Astrocyte (in vitro differentiated cells and primary cell): ENCODE data around the gene SLC24A5. TPM values are rescaled to one million over a fixed set of nuclear protein-coding genes. Genes with fewer than 3 reads are reported as not detected.

Experiments
- DNase-seq: peaks from one replicate; pipeline ENCODE4 v3.0.0-alpha.2; 2010; ENCODE audit warnings: low read depth
- FAIRE-seq: peaks from 2 replicates; lab custom pipeline; 2011; peaks lifted over from hg19 to GRCh38; lab: Jason Lieb, UNC
- H2AFZ ChIP-seq: 2 replicates; pipeline ENCODE4 v1.6.0; 2012; ENCODE audit warnings: low read depth, low read length, inconsistent platforms
- H3K27ac ChIP-seq: 2 replicates; pipeline ENCODE4 v1.5.1; 2011; ENCODE audit warnings: low read depth, low read length, inconsistent platforms
- H3K27me3 ChIP-seq: 2 replicates; pipeline ENCODE4 v1.6.0; 2011; ENCODE audit warnings: low read length, inconsistent platforms; ENCODE audit not compliant: insufficient read depth
- H3K36me3 ChIP-seq: 2 replicates; pipeline ENCODE4 v1.5.1; 2011; ENCODE audit warnings: low read length, inconsistent platforms; ENCODE audit not compliant: insufficient read depth
- H3K4me1 ChIP-seq: 2 replicates; pipeline ENCODE4 v1.5.1; 2011; ENCODE audit warnings: low read length, inconsistent platforms; ENCODE audit not compliant: insufficient read depth
- H3K4me2 ChIP-seq: 2 replicates; pipeline ENCODE4 v1.6.0; 2012; ENCODE audit warnings: low read length, inconsistent platforms
- H3K4me3 ChIP-seq: 2 replicates; pipeline ENCODE4 v1.5.1; 2011; ENCODE audit warnings: low read depth, mild to moderate bottlenecking, low read length, inconsistent platforms; ENCODE audit not compliant: insufficient read depth
- H3K79me2 ChIP-seq: 2 replicates; pipeline ENCODE4 v1.6.0; 2012; ENCODE audit warnings: mild to moderate bottlenecking, low read length, inconsistent platforms; ENCODE audit not compliant: insufficient read depth
- H3K9ac ChIP-seq: 2 replicates; pipeline ENCODE4 v1.6.0; 2012; ENCODE audit warnings: mild to moderate bottlenecking, low read length, inconsistent platforms
- H3K9me3 ChIP-seq: 2 replicates; pipeline ENCODE4 v1.5.1; 2012; ENCODE audit warnings: low read depth, mild to moderate bottlenecking, low read length, inconsistent platforms; ENCODE audit not compliant: insufficient read depth
- H4K20me1 ChIP-seq: 2 replicates; pipeline ENCODE4 v1.6.0; 2012; ENCODE audit warnings: low read length, inconsistent platforms; ENCODE audit not compliant: insufficient read depth
- H3K27ac Mint-ChIP-seq: one replicate; pipeline ENCODE4 v1.8.0; 2021; ENCODE audit warnings: mild to moderate bottlenecking, mixed read lengths; ENCODE audit not compliant: unreplicated experiment
- H3K27me3 Mint-ChIP-seq: one replicate; pipeline ENCODE4 v1.8.0; 2021; ENCODE audit warnings: low read depth, mixed read lengths; ENCODE audit not compliant: unreplicated experiment
- H3K36me3 Mint-ChIP-seq: one replicate; pipeline ENCODE4 v1.8.0; 2021; ENCODE audit warnings: low read depth, mixed read lengths; ENCODE audit not compliant: unreplicated experiment
- H3K4me1 Mint-ChIP-seq: one replicate; pipeline ENCODE4 v1.8.0; 2021; ENCODE audit warnings: low read depth, mixed read lengths; ENCODE audit not compliant: unreplicated experiment
- H3K4me3 Mint-ChIP-seq: one replicate; pipeline ENCODE4 v1.8.0; 2021; ENCODE audit warnings: mild to moderate bottlenecking, moderate library complexity, mixed read lengths; ENCODE audit not compliant: unreplicated experiment
- H3K9me3 Mint-ChIP-seq: one replicate; pipeline ENCODE4 v1.8.0; 2021; ENCODE audit warnings: mild to moderate bottlenecking, mixed read lengths; ENCODE audit not compliant: unreplicated experiment
- CTCF ChIP-seq: IDR thresholded peaks from 2 replicates; pipeline ENCODE4 v1.5.1; 2011; ENCODE audit warnings: low read depth, mild to moderate bottlenecking, inconsistent platforms, low read length, moderate library complexity; ENCODE audit not compliant: insufficient read depth
- EZH2 ChIP-seq: IDR thresholded peaks from 2 replicates; pipeline ENCODE4 v1.6.1; 2012; ENCODE audit warnings: mild to moderate bottlenecking, low read length, inconsistent platforms; ENCODE audit not compliant: insufficient read depth
- total RNA-seq: library from RNA; stranded (reverse); gene quantifications from 2 replicates; pipeline ENCODE4 v1.2.1, GENCODE V29; 2021

The SLC24A5 gene
- total RNA-seq, 1 donor from 2014 or later: not detected

GRCh38 chr15:48177766-48178647 lies 57.2 kb downstream of the SLC24A5 start, which contains the start of gene MYEF2:
TSS of gene MYEF2 (minus strand) at chr15:48178295. CDS start at chr15:48178237, 58 bp downstream.
- no peaks in the 10 kb centered on the region for H3K27me3 Mint-ChIP-seq
- Histone ChIP-seq H2AFZ (peak within 1 kb of the TSS; percentile 83), H3K27ac (peak within 1 kb of the TSS; percentile 84)

GRCh38 chr15:48178648-48178931 lies 57.8 kb downstream of the SLC24A5 start:
- peak overlapping the region; percentile 84 for H3K9ac ChIP-seq
- H3K27me3 Mint-ChIP-seq: no peaks in the 10 kb centered on the region
- no peaks in the 10 kb centered on the region for H3K36me3 Mint-ChIP-seq
- peak overlapping the region; percentile 70 for H3K4me3 Mint-ChIP-seq
- FAIRE-seq: no peak
- TF ChIP-seq EZH2: no peak
- TF ChIP-seq CTCF: no peak
- no peak overlapping the region for H3K27ac Mint-ChIP-seq
- H4K20me1 ChIP-seq: no peaks in the 10 kb centered on the region
- H2AFZ ChIP-seq: peak overlapping the region; percentile 83
- H3K9me3 ChIP-seq: no peaks in the 10 kb centered on the region
- peaks cover 3% of the 10 kb centered on the region for H3K4me1 Mint-ChIP-seq
- H3K4me1 ChIP-seq: no peaks in the 10 kb centered on the region
- H3K79me2 ChIP-seq: peaks cover 34% of the 10 kb centered on the region
- no peaks in the 10 kb centered on the region for H3K9me3 Mint-ChIP-seq
- peak overlapping the region; percentile 89 for H3K4me2 ChIP-seq
- H3K27me3 ChIP-seq: no peaks in the 10 kb centered on the region
- no peak overlapping the region for H3K27ac ChIP-seq
- peak overlapping the region; percentile 71 for H3K4me3 ChIP-seq
- H3K36me3 ChIP-seq: no peaks in the 10 kb centered on the region
- no peak for DNase-seq

More at GRCh38 chr15:48177766-48178647, 57.2 kb downstream of the SLC24A5 start, which contains the start of gene MYEF2:
- Mint-ChIP-seq H3K36me3 (no peaks in the 10 kb centered on the region), H3K9me3 (no peaks in the 10 kb centered on the region), H3K27ac (peak within 1 kb of the TSS; percentile 94), H3K4me1 (peaks cover 3% of the 10 kb centered on the region), H3K4me3 (peak within 1 kb of the TSS; percentile 96)
- no peaks in the 10 kb centered on the region for H3K27me3 ChIP-seq
- peaks cover 40% of the 10 kb centered on the region for H3K79me2 ChIP-seq
- H3K9ac ChIP-seq: peak within 1 kb of the TSS; percentile 84
- FAIRE-seq (no peak), DNase-seq (peak; percentile 46)
- peak within 1 kb of the TSS; percentile 71 for H3K4me3 ChIP-seq
- H4K20me1 ChIP-seq: no peaks in the 10 kb centered on the region
- H3K36me3 ChIP-seq: no peaks in the 10 kb centered on the region
- H3K4me1 ChIP-seq: no peaks in the 10 kb centered on the region
- TF ChIP-seq EZH2 (no peak), CTCF (no peak)
- H3K9me3 ChIP-seq: no peaks in the 10 kb centered on the region
- peak within 1 kb of the TSS; percentile 89 for H3K4me2 ChIP-seq

- Mint-ChIP-seq H3K27me3 (no peaks in the 10 kb centered on the region), H3K36me3 (no peaks in the 10 kb centered on the region), H3K9me3 (no peaks in the 10 kb centered on the region), H3K4me1 (no peaks in the 10 kb centered on the region), H3K27ac (no peak overlapping the region), H3K4me3 (no peak overlapping the region)
- Histone ChIP-seq H4K20me1 (no peaks in the 10 kb centered on the region), H3K79me2 (no peaks in the 10 kb centered on the region), H3K4me1 (no peaks in the 10 kb centered on the region), H3K27me3 (no peaks in the 10 kb centered on the region), H2AFZ (no peak overlapping the region), H3K9me3 (no peaks in the 10 kb centered on the region), H3K4me2 (no peak overlapping the region), H3K9ac (no peak overlapping the region), H3K36me3 (no peaks in the 10 kb centered on the region), H3K4me3 (no peak overlapping the region), H3K27ac (no peak overlapping the region)
- DNase-seq (no peak), FAIRE-seq (no peak)
- TF ChIP-seq CTCF (no peak), EZH2 (no peak)
Measured at GRCh38 chr15:48182749-48183148, 62.0 kb downstream of the SLC24A5 start.
